GM18526 (cell line): ENCODE results near the gene IRF2BPL.

Experiments used
- POLR2A ChIP-seq: IDR thresholded peaks from 3 replicates; pipeline ENCODE4 v1.6.1; 2011; ENCODE audit not compliant: insufficient read length; ENCODE audit errors: extremely low read depth

Gene IRF2BPL

GRCh38 chr14:77041881-77042545 lies 13.5 kb upstream of the IRF2BPL start:
- no peak for TF ChIP-seq POLR2A

GRCh38 chr14:77040741-77041653 lies 12.5 kb upstream of the IRF2BPL start:
- TF ChIP-seq POLR2A: no peak

GRCh38 chr14:77040059-77040740 lies 11.7 kb upstream of the IRF2BPL start:
- TF ChIP-seq POLR2A: peak; percentile 44

- no peak for TF ChIP-seq POLR2A
Measured at GRCh38 chr14:77039285-77040058, 11.0 kb upstream of the IRF2BPL start.

GRCh38 chr14:77037938-77038568 lies 9.5 kb upstream of the IRF2BPL start:
- no peak for TF ChIP-seq POLR2A

- TF ChIP-seq POLR2A: no peak
Measured at GRCh38 chr14:77037215-77037937, 8.9 kb upstream of the IRF2BPL start.

GRCh38 chr14:77036484-77037214 lies 8.1 kb upstream of the IRF2BPL start:
- no peak for TF ChIP-seq POLR2A

GRCh38 chr14:77035267-77035666 lies 6.8 kb upstream of the IRF2BPL start:
- TF ChIP-seq POLR2A: no peak

- TF ChIP-seq POLR2A: peak; percentile 82
Measured at GRCh38 chr14:77033622-77034589, 5.4 kb upstream of the IRF2BPL start.

GRCh38 chr14:77032844-77033621 lies 4.5 kb upstream of the IRF2BPL start:
- TF ChIP-seq POLR2A: peak; percentile 44

- no peak for TF ChIP-seq POLR2A
Measured at GRCh38 chr14:77032491-77032843, 4.0 kb upstream of the IRF2BPL start.

GRCh38 chr14:77031759-77032490 lies 3.4 kb upstream of the IRF2BPL start:
- TF ChIP-seq POLR2A: no peak
